ENCODE results near the gene ACSL1.

GRCh38 chr4:184784628-184785257 is 41.0 kb downstream of the ACSL1 start:
- TF ChIP-seq CTCF (IDR thresholded peaks at IDR 0.05) (no peak), POLR2A (IDR thresholded peaks at IDR 0.05; ENCODE audit: low read depth) (no peak), EP300 (IDR thresholded peaks at IDR 0.05) (no peak)

Data from esophagus muscularis mucosa (tissue), 4 donors.